AG04450 (cell line): Measurements from ENCODE around the gene HS6ST2. TPM values are rescaled to one million over a fixed set of nuclear protein-coding genes. Genes with fewer than 3 reads are reported as not detected.

Source experiments
- CTCF ChIA-PET: fragments of 300-600, 350-600 bp; formaldehyde crosslinking; extraction: SDS; loops from one replicate; lab custom pipeline; 2022; ENCODE audit warnings: antibody characterized with exemption, inconsistent platforms; lab: Charles Lee
- POLR2A ChIA-PET: fragments of 350-600 bp; formaldehyde crosslinking; extraction: SDS; loops from one replicate; lab custom pipeline; 2021; ENCODE audit warnings: antibody characterized with exemption, inconsistent platforms; lab: Yijun Ruan, JAX
- DNase-seq: peaks from one replicate; pipeline ENCODE4 v3.0.0-alpha.2; 2011; ENCODE audit warnings: low read depth, low spot score
- H3K27ac ChIP-seq: one replicate; pipeline ENCODE4 v1.5.1; 2012; ENCODE audit warnings: low read depth, low read length, control low read depth
- H3K27me3 ChIP-seq: one replicate; pipeline ENCODE4 v1.6.0; 2012; ENCODE audit warnings: low read length; ENCODE audit not compliant: control insufficient read depth, insufficient read depth
- H3K4me3 ChIP-seq: 2 replicates; pipeline ENCODE4 v1.5.1; 2011; ENCODE audit warnings: mild to moderate bottlenecking, low read depth, low read length, control low read depth
- H3K9me3 ChIP-seq: 2 replicates; pipeline ENCODE4 v1.5.1; 2012; ENCODE audit warnings: low read length; ENCODE audit not compliant: control insufficient read depth, insufficient read depth
- CTCF ChIP-seq: IDR thresholded peaks from 2 replicates; pipeline ENCODE4 v1.5.1; 2011; ENCODE audit warnings: low read depth, low read length, control low read depth, inconsistent platforms
- polyA plus RNA-seq: library from polyadenylated mRNA; depleted of rRNA; stranded (reverse); fragments of >200 nt; gene quantifications from 2 replicates; pipeline ENCODE4 v1.2.3, GENCODE V29; 2011; rRNA removed
- small RNA-seq: library from RNA; depleted of rRNA; stranded (forward); fragments of <200 nt; gene quantifications from one replicate; pipeline ENCODE3, GENCODE V24; 2012; ENCODE audit warnings: low read depth; ENCODE audit not compliant: insufficient read length

The HS6ST2 gene
- polyA plus RNA-seq, 1 experiment: not detected

- ChIA-PET CTCF (no interaction called here), POLR2A (no interaction called here)
- DNase-seq: no peak
- Histone ChIP-seq H3K4me3 (no peak overlapping the region), H3K9me3 (no peaks in the 10 kb centered on the region), H3K27me3 (no peaks in the 10 kb centered on the region), H3K27ac (no peak overlapping the region)
- no peak for TF ChIP-seq CTCF
Measured at GRCh38 chrX:132590350-132591026, 367.9 kb downstream of the HS6ST2 start.

GRCh38 chrX:132584936-132585335 lies 373.5 kb downstream of the HS6ST2 start:
- Histone ChIP-seq H3K4me3 (no peak overlapping the region), H3K27ac (no peak overlapping the region), H3K27me3 (no peaks in the 10 kb centered on the region), H3K9me3 (no peaks in the 10 kb centered on the region)
- CTCF ChIA-PET: no interaction called here
- no peak for TF ChIP-seq CTCF
- DNase-seq: no peak
- POLR2A ChIA-PET: no interaction called here

- no peak for DNase-seq
- POLR2A ChIA-PET: no interaction called here
- no peaks in the 10 kb centered on the region for H3K27me3 ChIP-seq
- no peaks in the 10 kb centered on the region for H3K9me3 ChIP-seq
- no peak overlapping the region for H3K27ac ChIP-seq
- H3K4me3 ChIP-seq: no peak overlapping the region
- TF ChIP-seq CTCF: no peak
- CTCF ChIA-PET: no interaction called here
Measured at GRCh38 chrX:132576939-132577338, 381.5 kb downstream of the HS6ST2 start.

Small RNAs within 50 kb of the gene (small RNA-seq; reads per million reads assigned to genes)
- gene RNU6-98P (not detected), gene Z82205.1 (not detected)

Other genes with a start within 250 kb of the HS6ST2 start
- gene USP26, start 138.5 kb upstream of the HS6ST2 start, polyA plus RNA-seq: not detected in 2 replicates